OCI-M1 (cell line): ENCODE data around the gene PLA2G12A.

Experiments used
- DNase-seq: peaks from one replicate; lab custom pipeline; 2025; lab: John Stamatoyannopoulos, UW

Gene PLA2G12A

DNA sequence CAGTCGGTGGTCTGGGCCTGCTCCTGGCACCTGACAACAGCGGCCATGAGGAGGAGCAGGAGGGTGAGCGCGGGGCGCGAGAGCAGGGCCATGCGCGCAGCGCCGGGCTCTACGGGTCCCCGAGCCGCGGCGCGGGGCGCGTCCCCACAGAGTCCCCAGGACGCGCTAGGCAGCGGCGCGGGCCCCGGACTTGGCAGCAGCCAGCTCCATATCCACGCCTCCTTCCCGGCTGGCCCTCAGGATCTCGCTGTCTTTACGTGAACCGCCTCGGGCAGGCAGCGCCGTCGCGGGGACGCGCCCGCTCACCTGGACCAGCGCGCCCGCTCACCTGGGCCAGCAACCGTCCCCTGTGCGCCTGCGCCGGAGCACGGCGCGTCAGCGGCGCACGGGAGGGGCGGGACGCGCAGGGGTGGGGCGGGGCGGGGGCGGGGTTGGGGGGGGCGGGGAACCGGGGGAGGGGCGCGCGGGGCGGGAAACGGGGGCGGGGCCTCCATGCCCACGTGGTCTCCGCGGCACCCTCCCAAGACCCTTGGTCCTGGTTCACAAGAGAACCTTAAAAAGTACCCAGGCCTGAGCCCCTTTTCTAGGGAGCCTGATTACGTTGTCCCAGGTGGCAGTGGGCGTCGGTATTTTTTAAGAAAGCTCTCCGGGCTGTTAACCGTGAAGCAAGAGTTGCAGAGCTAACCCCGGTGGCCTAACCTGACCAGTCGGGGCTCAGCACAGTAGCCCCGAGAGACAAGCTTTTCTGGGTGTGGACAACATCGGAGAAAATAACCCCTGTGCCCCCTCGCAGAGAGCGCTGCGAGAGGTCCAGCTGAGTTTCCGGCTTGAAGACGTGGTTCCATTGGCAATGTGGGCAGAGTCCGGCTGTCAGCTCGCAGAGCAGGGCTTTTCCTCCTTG is at the start of gene PLA2G12A:
Gene PLA2G12A, minus strand, starts transcription at position 353 of the 901 bp plus-strand sequence. Its CDS starts 261 bp downstream, at position 92.
- DNase-seq, result peak; percentile 76

DNA sequence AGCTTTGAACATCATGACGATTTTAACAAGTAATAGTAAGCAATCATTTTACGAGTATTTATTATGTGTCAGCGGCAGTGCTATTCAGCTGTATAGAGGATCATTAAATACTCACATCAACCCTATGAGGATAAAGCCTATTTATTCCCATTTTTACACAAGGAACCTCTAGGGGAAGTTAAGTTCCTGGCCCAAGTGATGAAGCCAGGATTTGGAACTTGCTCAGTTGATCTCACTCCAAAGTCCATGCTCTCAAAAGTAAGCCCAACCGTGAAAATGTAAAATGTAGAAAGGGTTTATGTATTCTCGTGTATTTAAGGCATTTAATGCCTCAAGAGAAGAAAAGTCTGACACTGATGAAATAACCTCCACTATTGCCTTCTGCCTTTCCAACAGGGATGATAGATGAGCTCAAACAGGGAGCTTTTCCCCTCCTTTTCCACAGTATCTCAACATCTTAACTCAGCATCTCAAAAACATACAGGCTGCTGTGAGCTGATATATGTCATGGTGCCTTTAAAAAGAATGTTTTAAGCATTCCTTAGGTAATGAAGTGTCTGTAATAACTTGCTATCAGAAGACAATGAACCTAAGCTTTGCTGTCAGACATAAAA is 35.0 kb upstream of the PLA2G12A start:
- DNase-seq, result no peak

DNA sequence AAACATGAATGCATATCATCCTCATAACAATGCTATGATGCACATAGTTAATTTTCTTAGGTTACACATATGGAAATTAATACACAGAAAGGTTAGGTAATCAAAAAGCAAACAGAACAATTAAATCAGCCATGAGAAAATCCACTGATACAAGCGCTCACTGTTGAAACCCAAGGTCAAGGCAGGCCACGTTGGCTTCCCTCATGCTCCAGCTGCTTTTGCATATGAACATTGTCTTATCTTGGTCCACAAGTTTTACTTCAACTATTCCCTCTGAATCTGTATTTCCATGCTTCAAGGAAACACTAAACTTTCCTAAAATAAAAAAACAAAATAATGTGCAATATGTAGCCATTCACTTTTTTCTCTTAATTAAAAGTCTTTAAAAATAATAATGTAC is 34.5 kb upstream of the PLA2G12A start:
- DNase-seq, result no peak

DNA sequence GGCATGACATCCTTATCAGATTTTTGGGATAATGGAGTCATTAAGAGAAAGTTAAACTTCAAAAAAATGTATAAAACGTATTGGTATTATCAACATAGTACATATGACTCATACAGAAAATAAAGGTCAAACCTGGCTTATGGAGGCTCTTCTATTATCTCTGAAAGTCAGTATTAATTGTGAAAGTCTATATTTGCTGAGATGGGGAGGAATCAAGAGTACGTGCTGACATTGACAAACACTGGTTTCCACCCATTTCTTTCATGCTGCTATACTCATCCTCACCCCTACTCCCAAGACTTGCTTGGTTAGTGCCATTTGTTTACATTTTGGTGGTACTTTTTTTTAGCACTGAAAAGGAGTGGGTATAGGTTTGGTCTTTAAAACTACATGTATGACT is 30.8 kb upstream of the PLA2G12A start:
- DNase-seq, result no peak

DNA sequence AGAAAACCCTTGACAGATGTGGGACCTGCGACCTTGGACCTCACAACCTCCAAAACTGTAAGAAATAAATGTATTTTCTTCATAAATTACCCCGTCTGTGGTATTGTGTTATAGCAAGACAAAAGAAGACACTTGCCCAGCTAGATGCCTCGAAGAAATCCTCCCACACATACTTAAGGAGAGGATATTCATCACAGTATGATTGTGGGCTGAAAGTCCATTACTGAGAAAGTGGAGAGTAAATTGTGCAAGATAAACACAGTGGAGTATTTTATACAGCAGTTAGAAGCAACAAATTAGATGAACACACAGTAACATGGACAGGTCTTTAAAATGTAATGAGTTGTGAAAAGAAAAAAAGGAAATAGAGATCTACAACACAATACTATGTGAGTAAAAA is 25.8 kb upstream of the PLA2G12A start:
- peak; percentile 16 for DNase-seq

DNA sequence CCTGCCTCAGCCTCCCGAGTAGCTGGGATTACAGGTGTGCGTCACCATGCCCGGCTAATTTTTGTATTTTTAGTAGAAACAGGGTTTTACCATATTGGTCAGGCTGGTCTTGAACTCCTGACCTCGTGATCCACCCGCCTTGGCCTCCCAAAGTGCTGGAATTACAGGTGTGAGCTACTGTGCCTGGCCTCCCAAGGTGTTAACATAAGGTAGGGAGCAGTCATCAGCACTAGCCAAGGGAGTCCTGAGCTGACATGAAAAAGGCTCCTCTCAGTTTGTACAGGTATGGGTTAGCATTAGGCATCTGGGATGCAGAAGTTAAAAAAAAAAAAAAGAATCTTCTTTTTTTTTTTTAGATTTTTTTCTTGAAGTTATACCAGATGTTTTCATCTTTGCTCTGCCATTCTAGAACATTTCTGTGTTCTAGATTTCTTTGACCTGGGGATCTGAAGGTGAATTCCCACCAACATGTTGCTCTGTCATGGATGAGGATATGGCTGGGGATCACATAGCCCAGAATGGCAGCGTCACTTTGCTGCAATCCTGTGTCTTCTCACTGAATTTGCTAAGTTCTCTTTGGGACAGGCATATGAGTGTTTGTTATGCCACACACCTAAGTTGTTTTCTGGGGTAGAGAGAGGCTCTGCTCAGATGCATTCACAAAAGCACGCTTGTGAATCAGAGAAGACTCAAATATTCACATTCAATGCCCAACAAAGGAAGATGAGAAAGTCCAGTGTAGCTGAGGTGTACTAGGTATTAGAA is 24.4 kb upstream of the PLA2G12A start:
- DNase-seq, result no peak

DNA sequence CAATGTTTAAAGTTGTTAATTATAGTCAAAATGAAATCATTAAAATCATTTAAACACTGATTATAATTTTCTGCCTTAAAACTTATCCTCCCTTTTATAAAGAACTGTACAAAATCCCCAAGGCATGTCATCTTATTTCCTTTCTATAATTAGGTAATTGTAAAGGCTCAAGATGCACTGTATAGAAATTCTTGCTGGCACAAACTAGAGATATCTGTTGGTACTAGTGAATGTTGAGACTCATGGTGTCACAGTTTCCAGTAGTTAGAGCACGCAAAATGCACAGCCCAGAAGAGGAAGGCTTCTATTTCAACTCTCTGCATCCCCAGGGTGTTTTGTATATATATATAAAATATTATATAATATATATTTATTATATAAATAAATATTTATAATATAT is 22.7 kb upstream of the PLA2G12A start:
- DNase-seq, result no peak

DNA sequence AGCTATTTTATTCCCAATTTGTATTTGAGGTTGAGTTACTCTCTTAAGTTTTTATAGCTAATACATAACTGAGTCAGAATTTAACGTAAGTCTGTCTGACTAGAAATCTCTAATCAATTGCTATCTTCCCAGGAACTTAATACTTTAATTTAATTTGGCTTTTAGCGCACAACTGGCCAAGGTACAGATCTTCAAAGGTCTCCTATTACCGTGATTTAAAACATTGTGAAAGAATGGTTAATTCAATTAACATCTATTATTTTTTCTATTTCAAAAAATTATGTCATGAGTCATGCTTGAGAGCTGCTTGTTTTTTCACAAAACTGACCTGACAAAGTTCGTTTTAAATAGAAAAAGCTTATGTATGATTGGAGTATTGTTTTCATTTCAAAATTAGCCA is 22.0 kb upstream of the PLA2G12A start:
- DNase-seq, result no peak

DNA sequence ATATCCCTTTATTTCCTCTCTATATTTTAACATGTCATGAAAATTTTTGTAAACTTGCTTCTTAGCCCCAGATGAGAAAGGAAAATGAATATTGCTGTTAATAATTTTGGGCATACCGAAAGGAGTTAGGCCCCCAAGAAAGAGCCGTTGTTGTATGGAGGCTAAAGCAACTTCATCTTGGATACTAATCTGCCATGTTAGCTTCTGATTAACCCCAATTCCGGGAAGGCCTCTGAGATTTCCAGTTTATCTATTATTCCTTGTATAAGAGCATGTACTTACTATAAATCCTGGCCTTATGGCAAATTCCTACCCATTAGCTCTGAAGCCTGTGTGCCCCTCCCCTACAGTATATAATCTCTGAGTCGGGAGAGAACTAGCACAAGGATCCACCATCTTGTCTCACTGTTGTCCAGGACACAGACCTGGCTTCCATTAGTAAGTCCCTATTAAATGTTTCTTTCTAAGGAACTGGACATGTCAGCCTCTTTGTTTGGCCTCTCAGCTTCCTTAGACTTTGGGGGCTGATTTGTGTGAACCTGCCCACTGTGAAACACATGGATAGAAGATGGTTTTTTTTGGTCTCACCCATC is 20.9 kb upstream of the PLA2G12A start:
- DNase-seq, result no peak

DNA sequence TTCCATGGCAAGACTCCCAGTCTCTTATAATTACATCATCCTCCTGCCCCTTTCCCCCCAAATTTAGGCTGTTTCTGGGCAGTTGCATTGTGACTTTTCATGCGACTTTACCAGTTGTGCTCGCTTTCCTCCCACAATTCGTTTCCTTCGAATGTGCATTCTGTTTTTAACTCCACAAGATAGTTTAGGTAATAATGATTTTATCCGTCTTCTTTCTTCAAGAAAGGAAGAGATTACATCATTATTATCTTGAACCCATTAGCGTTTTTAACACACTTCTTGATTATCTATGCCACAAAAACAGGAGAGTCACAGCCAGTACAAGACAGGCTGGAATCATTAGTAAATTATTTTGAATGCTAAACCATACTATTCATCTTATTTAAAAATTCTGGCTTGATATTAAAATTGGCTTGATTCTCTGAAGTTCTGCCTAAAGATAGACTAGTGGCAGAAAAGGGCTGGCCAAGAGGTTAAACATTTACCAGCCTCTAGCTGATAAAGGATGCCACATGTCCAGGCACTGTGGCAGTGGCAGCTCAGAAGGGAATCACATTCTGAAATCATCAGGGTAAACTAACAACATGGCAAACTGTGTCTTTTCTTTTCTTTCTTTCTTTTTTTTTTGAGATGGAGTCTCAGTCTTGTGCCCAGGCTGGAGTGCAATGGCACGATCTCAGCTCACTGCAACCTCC is 19.7 kb upstream of the PLA2G12A start:
- no peak for DNase-seq

DNA sequence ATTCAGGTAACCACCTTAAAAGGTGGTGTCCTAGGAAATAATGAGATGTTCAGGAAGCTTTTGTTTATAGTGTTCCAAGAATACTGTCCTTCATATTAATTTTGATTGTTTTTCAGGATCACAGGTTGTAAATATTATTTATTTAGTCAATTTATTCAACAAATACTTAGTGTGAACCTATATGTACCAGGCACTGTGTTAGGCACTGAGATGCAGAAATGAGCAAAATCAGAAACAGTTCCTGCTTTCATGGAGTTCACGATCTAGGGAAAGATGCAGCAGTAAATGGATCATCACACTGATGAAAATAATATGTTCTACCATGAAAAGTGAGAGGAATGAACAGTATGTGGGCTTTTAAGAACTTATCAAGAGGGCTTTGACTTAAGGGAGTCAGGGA is 18.2 kb upstream of the PLA2G12A start:
- DNase-seq, result no peak

DNA sequence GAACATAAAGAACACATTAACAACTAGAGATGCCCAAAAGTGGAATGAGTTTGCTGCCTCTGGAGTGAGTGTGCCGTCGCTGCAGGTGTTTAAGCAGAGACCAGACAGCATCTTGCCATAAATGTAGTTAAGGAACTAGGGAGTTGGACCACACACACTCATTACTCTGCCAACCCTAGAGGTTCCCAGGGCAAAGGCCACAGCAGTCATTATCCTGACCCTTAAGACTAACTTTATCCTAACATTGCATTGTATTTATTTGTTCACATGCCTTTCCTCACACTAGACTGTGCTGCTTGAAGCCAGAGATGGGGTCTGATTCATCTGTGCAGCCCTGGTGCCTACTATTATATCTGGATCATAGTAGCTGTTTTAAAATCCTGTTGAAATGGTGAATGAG is 16.9 kb upstream of the PLA2G12A start:
- no peak for DNase-seq

DNA sequence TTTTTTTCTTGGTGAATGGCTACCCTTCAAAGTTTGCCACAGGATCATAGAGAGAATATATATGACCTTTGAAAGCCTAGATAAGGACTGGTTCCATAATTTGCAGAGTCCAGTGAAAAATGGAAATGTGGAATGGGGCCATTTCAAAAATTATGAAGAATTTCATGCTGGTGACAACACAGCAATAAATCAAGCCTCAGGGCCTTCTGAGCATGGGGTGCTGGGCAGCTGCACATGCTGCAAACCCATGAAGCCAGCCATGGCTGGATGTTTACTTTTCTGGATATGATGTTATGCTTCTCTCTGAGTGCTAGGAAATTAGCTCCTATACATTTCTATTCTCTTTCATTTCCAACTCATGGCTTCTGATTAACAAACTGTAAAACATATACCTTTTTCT is 16.0 kb upstream of the PLA2G12A start:
- no peak for DNase-seq

DNA sequence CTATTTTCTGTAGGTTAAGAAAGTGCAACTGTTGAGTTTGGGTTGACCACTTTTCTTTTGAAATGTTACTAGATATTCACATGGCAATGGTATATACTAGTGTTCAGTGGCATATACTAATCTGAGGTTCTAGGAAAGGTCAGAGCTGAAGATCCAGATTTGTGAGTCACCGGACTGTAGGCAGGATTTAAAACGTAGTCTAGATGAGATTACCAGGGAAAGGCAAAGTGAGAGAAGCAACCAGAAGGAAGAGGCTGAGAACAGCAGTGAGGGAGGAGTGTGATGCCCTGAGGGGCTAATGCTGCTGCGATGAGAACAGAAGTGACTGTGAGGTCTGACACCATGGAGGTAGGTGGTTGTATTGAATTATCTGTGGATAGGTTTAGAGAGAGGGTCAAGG is 9.7 kb upstream of the PLA2G12A start:
- no peak for DNase-seq

DNA sequence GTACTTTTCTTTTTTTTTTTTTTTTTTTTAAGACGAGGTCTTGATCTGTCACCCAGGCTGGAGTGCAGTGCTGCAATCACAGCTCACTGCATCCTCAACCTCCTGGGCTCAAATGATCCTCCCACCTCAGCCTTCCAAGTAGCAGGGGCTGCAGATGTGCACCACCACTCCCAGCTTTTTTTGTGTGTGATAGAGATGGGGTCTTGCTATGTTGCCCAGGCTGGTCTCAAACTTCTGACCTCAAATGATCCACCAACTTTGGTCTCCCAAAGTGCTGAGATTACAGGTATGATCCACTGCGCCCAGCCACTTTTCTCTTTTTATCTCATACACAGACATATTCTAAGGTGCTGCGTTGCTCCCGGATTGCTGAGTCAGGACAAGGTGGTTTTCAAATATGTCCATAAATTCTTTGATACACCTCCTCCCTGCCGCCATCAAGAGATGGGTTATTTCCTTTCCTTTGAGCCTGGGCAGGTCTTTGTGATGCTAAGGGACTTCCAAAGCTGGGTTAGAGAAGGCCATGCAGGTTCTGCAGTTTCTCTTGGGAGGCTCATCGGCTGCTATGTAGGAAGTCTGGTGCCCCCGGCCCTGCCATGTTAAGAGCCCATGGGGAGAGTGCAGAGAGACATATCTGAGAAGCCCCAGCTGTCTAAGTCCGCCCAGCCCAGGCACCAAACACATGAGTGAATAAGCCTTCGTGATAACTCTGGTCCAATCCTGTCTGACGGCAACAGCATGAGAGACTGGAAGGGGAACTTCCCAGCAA is 8.4 kb upstream of the PLA2G12A start:
- DNase-seq, result no peak

DNA sequence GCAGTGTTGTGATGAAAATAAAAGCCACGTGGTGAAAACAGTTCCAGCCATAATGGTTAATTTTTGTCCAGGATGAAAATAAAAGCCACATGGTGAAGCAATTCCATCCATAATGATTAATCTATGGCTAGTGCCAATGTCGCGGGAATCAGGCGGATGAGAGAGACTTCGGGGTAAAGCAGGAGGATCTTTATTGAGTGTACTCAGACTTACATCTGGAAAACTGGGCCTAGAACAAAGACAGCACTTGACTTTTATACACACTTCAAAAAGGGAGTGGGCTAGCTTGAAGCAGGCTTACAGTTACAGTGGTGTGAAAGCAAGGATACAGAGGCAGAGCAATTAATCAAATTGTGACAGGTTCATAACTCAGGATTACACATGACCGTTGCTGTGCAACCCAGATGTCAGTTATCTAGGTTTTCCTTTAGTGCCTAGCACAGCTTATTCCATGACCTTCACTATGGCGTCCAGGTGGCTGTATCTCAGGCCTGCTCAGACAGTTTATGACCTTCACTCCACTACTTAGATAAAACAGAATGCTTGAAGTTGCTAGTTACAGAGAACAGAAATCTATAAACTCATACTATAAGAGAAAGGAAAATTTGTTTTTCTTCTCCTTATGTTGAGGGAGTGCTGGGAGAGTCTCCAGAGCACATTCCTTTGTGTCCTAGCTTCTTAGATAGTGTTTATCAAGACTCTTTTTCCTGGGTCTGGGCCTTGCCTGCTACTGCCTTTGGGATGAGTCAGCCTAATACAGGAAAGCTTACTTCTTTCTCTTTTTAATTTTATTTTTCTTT is 5.9 kb upstream of the PLA2G12A start:
- no peak for DNase-seq

DNA sequence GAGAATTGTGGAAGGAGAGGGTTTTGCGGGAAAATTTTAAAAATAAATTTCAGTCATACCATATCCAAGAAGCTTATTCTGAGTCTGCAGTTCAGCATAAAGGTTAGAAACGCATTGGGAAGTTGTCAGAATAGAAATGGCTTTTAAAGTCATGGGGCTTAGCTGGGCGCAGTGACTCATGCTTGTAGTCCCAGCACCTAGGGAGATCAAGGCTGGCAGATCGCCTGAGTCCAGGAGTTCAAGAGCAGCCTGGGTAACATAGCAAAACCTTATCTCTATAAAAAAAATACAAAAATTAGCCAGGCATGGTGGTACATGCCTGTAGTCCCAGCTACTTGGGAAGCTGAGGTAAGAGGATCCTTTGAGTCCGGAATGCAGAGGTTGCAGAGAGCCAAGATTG is 3.9 kb upstream of the PLA2G12A start:
- no peak for DNase-seq

DNA sequence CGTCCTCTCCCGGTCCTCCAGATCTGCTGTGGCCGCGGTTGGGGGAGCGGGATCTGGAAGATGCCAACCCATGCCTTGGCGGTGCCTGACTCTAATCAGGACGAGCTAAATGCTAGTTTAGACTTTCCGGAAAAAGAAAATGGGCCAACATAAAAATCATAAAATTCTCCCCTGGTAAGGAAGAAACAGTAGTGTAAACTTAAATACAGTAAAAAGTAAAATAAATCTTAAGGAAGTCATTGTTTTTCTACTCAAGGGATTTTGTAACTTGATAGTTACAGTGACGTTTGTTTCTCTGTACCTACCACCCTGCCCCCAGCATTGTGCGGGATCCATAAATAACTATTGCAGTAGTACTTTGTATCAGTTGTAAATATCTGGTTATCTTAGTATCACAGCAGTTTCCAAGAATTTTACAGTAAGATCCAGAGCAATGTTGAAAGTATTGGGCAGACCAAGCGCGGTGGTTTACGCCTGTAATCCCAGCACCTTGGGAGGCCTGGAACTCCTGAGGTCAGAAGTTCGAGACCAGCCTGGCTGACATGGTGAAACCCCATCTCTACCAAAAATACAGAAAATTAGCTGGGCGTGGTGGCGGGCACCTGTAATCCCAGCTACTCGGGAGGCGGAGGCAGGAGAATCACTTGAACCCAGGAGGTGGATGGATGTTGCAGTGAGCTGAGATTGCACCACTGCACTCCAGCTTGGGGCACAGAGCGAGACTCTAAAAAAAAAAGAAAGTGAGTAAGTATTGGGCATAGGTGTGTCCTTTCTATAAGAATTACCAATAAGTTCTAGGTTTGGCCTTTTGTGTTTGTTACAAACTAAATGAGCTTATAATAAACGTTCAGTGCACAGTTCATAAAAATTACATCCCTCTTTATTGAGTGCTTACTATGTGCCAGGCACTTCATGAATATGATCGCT is 1.0 kb upstream of the PLA2G12A start:
- DNase-seq, result peak; percentile 53

DNA sequence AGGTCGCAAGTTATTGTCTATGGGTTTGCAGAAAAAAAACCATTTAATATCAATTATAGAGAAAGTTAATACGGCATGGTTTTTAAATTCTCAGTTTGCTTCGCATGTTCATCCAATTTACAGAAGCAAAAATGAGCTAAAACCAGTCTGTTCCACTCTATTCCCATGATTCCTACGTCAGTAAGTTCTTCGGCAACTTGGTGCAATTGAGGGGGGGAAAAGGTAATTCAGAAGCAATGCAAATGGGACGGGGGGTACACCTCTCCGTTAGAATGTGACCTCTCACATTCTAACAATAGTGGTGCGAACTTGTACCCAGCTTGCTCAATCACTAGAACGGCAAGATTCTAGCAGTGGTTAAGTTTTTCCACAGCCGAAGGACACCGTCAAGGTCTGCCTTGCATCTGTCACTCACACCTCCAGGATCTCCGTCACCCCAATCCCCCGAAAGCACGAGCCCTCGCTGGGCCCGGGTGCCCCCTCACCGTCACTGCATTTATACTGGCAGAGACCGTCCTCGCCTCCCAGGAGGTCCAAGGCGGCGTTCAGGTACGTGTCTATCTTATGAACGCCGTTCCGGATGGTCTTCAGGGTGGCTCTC is 653 bp downstream of the PLA2G12A start:
- peak; percentile 67 for DNase-seq
